ENCODE measurements around the gene CA14.
A peak's percentile ranks its signal among the peaks of the same experiment; 100 is the strongest.

CA14 gene

DNA sequence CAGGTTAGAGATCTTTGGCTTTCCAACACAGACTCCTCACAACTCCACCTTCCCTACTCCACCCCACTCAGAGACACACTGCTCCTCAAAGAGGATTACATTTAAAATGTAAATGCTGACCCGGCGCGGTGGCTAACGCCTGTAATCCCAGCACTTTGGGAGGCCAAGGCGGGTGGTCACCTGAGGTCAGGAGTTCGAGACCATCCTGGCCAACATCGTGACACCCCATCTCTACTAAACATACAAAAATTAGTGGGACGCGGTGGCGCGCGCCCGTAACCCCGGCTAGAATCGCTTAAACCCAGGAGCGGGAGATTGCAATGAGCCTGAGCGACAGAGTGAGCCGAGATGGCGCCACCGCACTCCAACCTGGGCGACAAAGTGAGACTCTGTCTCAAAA is 19.8 kb upstream of the CA14 start:
- Histone ChIP-seq H3K9ac (ENCODE audit: low read depth, low read length) (no peak overlapping the region), H3K27me3 (ENCODE audit: control insufficient read depth, insufficient read depth, low read length) (no peaks in the 10 kb centered on the region), H3K36me3 (ENCODE audit: insufficient read depth, low read length) (no peaks in the 10 kb centered on the region), H3K4me2 (ENCODE audit: low read length) (no peak overlapping the region), H3K9me3 (replicated peaks; ENCODE audit: low read length) (no peaks in the 10 kb centered on the region), H3K4me3 (ENCODE audit: low read length) (no peak overlapping the region), H3K4me1 (ENCODE audit: control insufficient read depth, insufficient read depth, low read length) (peaks cover 5% of the 10 kb centered on the region)

DNA sequence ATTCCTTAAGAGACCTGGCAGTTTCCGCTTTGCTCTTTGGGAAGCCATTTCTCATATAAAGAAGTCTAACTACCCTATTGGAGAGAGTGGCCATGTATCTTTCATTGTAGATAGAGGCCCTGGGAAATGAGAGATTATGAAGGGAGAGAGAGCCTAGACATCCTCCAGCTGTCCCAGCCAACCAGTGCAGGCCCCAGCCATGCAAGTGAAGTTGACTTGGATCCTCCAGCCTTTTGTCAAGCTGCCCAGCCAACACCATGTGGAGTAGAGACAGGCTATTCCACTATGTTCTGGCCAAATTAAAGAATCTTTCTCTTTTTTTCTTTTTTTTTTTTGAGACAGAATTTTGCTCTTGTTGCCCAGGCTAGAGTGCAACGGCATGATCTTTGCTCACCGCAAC is 14.6 kb upstream of the CA14 start:
- Histone ChIP-seq H3K4me2 (ENCODE audit: low read length) (no peak overlapping the region), H3K27me3 (ENCODE audit: control insufficient read depth, insufficient read depth, low read length) (peaks cover 5% of the 10 kb centered on the region), H3K9ac (ENCODE audit: low read depth, low read length) (no peak overlapping the region), H3K9me3 (replicated peaks; ENCODE audit: low read length) (no peaks in the 10 kb centered on the region), H3K4me3 (ENCODE audit: low read length) (no peak overlapping the region), H3K4me1 (ENCODE audit: control insufficient read depth, insufficient read depth, low read length) (no peaks in the 10 kb centered on the region), H3K36me3 (ENCODE audit: insufficient read depth, low read length) (no peaks in the 10 kb centered on the region)

DNA sequence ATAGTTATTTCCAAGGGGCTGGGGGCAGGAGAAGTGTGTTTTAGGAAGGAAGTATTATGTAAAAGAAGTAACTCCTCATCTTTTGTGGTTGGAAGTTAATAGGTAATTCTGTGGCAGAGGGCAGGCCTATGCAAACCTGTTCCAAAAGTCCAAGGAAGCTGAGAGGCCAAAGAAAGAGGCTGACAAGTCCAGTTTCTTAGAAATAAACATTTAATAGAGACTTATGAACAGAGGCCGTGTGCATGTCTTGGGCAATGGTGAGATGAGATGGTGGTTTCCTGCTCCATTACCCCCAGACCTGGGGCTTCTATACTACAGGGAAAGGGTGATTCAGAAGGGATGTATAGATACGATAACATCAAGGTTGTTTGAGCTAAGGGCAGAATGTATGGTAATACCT is 7.6 kb upstream of the CA14 start:
- no peak overlapping the region for H3K9ac ChIP-seq (ENCODE audit: low read depth, low read length)

GRCh38 chr1:150256198-150256553 is 1.4 kb upstream of the CA14 start:
- H3K4me2 ChIP-seq (ENCODE audit: low read length), result peak overlapping the region; percentile 80
- no peaks in the 10 kb centered on the region for H3K9me3 ChIP-seq (replicated peaks; ENCODE audit: low read length)
- H3K4me3 ChIP-seq (ENCODE audit: low read length), result peak overlapping the region; percentile 15
- H3K4me1 ChIP-seq (ENCODE audit: control insufficient read depth, insufficient read depth, low read length), result peaks cover 14% of the 10 kb centered on the region
- peak overlapping the region; percentile 38 for H3K9ac ChIP-seq (ENCODE audit: low read depth, low read length)
- peaks cover 32% of the 10 kb centered on the region for H3K27me3 ChIP-seq (ENCODE audit: control insufficient read depth, insufficient read depth, low read length)
- no peaks in the 10 kb centered on the region for H3K36me3 ChIP-seq (ENCODE audit: insufficient read depth, low read length)

More for the DNA sequence above, 7.6 kb upstream of the CA14 start:
- H3K4me2 ChIP-seq (ENCODE audit: low read length), result no peak overlapping the region
- H3K9me3 ChIP-seq (replicated peaks; ENCODE audit: low read length), result no peaks in the 10 kb centered on the region
- no peaks in the 10 kb centered on the region for H3K4me1 ChIP-seq (ENCODE audit: control insufficient read depth, insufficient read depth, low read length)
- no peak overlapping the region for H3K4me3 ChIP-seq (ENCODE audit: low read length)
- no peaks in the 10 kb centered on the region for H3K27me3 ChIP-seq (ENCODE audit: control insufficient read depth, insufficient read depth, low read length)
- no peaks in the 10 kb centered on the region for H3K36me3 ChIP-seq (ENCODE audit: insufficient read depth, low read length)

DNA sequence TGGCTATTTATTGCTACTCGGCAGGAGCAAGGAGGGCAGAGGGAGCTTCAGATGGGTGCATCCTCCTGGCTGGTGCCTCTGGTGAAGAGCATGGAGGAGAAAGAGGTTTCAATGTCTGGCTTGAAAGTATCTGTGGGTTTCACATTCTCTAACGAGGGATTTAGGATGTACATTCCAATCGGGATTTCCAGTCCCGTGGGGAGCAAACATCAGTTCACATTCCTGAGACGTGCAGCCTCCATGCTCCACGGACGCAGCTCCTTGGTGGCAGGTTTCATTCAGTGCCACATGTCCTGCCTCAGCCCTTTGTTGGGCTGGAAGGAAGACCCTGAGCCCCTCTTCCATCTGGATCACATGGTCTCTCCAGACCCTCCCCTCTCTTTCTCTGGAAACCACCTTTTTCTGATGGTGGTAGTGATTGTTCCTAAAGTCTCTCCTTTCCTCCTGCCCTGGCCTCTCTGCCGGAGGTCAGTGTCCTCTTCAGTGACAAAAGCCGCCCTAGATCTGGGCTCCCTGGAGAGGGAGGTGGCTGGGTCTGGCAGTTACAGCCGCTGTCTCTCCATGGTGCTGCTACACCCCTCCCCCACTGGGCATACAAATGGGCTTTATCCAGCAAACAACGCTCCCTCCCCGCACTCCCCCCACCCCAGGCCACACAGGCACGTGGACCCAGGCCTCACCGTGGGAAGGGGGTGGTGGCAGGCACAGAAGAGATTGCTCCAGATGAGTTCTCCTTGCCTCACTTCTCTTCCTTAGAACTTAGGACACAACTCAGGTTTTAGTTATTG is 826 bp upstream of the CA14 start:
- no peak overlapping the region for H3K9ac ChIP-seq (ENCODE audit: low read depth, low read length)
- H3K27me3 ChIP-seq (ENCODE audit: control insufficient read depth, insufficient read depth, low read length), result peaks cover 32% of the 10 kb centered on the region
- H3K9me3 ChIP-seq (replicated peaks; ENCODE audit: low read length), result no peaks in the 10 kb centered on the region
- H3K4me3 ChIP-seq (ENCODE audit: low read length), result peak overlapping the region; percentile 15
- peak overlapping the region; percentile 80 for H3K4me2 ChIP-seq (ENCODE audit: low read length)
- H3K36me3 ChIP-seq (ENCODE audit: insufficient read depth, low read length), result no peaks in the 10 kb centered on the region
- H3K4me1 ChIP-seq (ENCODE audit: control insufficient read depth, insufficient read depth, low read length), result peaks cover 14% of the 10 kb centered on the region

DNA sequence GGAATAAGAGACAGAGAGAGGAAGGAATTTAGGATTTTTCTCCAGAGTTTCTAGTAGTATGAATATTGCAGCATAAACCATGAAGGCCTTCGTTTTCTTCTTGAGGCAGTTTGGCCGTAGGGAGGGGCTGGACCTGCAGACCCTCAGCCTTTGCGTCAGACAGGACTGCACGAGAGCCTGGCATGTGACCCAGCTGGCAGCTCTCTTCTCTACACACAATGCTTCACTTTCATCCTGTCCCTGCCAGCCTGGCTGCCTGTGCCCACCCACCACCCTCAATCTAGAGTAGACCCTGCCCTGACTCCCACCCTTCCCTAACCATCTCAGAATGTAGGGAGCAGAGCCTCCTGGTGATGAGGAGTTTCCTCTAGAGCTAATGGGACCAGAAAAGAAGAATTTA is 1.6 kb downstream of the CA14 start:
- Histone ChIP-seq H3K4me2 (ENCODE audit: low read length) (no peak overlapping the region), H3K4me1 (ENCODE audit: control insufficient read depth, insufficient read depth, low read length) (peaks cover 14% of the 10 kb centered on the region), H3K9ac (ENCODE audit: low read depth, low read length) (no peak overlapping the region), H3K9me3 (replicated peaks; ENCODE audit: low read length) (no peaks in the 10 kb centered on the region), H3K36me3 (ENCODE audit: insufficient read depth, low read length) (no peaks in the 10 kb centered on the region), H3K4me3 (ENCODE audit: low read length) (no peak overlapping the region), H3K27me3 (ENCODE audit: control insufficient read depth, insufficient read depth, low read length) (peaks cover 32% of the 10 kb centered on the region)

DNA sequence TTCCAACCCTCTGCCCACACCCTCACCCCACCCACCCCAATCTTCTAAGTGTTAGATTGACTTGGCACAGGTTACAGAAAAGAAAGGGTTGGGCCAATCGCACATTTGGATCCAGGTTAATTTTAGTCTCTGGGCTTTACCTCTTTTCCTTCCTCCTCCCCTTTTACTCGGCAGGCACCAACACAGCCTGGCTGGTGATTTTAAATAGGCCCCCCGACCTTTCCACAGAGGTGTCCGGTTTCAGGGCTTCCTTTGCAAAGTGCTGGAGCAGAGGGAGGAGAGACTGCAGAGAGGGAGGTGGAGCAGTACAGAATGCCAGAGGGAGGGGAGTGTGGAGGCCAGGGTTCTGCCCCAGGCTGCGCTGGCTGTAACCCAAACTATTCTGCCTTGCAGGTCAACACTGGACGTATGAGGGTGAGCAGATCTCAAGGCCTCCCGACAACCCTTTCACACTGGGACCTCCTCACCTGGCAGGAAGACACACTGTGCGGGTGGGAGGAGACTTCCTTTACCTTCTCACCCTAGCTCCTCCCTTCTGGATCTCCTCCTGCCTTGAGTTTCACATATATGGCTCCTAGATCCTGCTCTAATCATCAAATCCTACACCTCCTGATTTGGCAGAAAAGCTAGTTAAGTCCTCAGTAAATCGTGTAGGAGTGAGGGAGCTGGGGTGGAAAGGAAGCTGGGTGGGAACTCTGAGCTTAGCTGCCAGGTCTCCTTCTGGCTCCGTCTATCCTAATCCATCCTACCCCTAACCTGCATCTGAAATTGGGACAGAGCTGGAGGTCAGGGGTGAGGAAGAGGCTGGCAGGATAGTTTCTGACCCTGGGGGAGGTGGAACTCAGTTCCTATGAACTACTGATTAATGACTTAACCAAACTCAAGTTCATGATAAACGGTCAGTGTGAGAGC is 2.4 kb downstream of the CA14 start:
- no peak overlapping the region for H3K4me2 ChIP-seq (ENCODE audit: low read length)
- no peak overlapping the region for H3K9ac ChIP-seq (ENCODE audit: low read depth, low read length)
- peaks cover 8% of the 10 kb centered on the region for H3K36me3 ChIP-seq (ENCODE audit: insufficient read depth, low read length)
- H3K27me3 ChIP-seq (ENCODE audit: control insufficient read depth, insufficient read depth, low read length), result peaks cover 32% of the 10 kb centered on the region
- no peaks in the 10 kb centered on the region for H3K9me3 ChIP-seq (replicated peaks; ENCODE audit: low read length)
- peaks cover 14% of the 10 kb centered on the region for H3K4me1 ChIP-seq (ENCODE audit: control insufficient read depth, insufficient read depth, low read length)
- no peak overlapping the region for H3K4me3 ChIP-seq (ENCODE audit: low read length)

DNA sequence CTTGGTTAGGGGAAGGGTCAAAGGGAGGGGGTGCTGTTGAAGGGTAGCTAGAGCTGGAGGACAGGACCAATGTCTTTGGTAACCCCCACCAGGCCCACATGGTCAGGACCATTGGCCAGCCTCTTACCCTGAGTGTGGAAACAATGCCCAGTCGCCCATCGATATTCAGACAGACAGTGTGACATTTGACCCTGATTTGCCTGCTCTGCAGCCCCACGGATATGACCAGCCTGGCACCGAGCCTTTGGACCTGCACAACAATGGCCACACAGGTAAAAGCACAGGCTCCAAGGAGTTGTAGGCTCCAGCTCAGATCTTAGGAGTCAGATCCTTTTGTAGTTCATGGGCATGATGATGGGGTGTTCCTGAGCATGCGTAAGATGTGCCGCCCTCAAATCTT is 3.8 kb downstream of the CA14 start:
- H3K4me1 ChIP-seq (ENCODE audit: control insufficient read depth, insufficient read depth, low read length), result peaks cover 6% of the 10 kb centered on the region
- no peak overlapping the region for H3K4me2 ChIP-seq (ENCODE audit: low read length)
- peaks cover 20% of the 10 kb centered on the region for H3K36me3 ChIP-seq (ENCODE audit: insufficient read depth, low read length)
- no peaks in the 10 kb centered on the region for H3K9me3 ChIP-seq (replicated peaks; ENCODE audit: low read length)
- H3K9ac ChIP-seq (ENCODE audit: low read depth, low read length), result no peak overlapping the region
- H3K27me3 ChIP-seq (ENCODE audit: control insufficient read depth, insufficient read depth, low read length), result peaks cover 32% of the 10 kb centered on the region
- H3K4me3 ChIP-seq (ENCODE audit: low read length), result no peak overlapping the region

DNA sequence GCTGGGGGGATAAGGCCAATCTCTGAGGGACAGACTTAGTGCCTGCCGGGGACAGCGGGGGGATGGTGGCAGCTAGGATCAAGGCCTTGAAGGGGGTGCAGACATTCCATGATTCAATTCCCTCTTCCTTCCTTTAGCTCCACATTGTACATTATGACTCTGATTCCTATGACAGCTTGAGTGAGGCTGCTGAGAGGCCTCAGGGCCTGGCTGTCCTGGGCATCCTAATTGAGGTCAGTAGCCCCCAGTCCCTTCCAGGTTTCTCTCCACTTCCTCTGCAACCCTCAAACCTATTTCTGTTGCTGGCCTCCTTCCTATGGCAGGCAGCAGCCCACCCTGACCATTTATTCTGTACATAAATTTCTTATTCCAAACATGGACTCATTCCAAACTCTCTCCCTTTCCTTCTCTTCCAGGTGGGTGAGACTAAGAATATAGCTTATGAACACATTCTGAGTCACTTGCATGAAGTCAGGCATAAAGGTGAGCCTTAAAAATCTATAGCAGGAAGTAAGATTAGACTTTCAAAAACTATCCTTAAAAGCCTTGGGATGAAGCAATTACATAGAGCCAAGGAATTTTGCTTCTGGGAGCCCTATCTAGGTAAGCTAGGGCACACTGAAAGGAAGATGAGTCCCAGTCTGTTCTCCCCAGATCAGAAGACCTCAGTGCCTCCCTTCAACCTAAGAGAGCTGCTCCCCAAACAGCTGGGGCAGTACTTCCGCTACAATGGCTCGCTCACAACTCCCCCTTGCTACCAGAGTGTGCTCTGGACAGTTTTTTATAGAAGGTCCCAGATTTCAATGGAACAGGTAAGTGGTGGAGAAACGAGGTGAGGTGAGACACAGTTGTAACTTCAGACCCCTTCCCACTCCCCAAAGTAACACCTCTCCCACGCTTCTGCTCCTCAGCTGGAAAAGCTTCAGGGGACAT is 5.1 kb downstream of the CA14 start:
- H3K4me1 ChIP-seq (ENCODE audit: control insufficient read depth, insufficient read depth, low read length), result peaks cover 7% of the 10 kb centered on the region
- no peak overlapping the region for H3K4me2 ChIP-seq (ENCODE audit: low read length)
- H3K9me3 ChIP-seq (replicated peaks; ENCODE audit: low read length), result no peaks in the 10 kb centered on the region
- peaks cover 30% of the 10 kb centered on the region for H3K36me3 ChIP-seq (ENCODE audit: insufficient read depth, low read length)
- H3K27me3 ChIP-seq (ENCODE audit: control insufficient read depth, insufficient read depth, low read length), result peaks cover 27% of the 10 kb centered on the region
- H3K9ac ChIP-seq (ENCODE audit: low read depth, low read length), result no peak overlapping the region
- H3K4me3 ChIP-seq (ENCODE audit: low read length), result no peak overlapping the region

GRCh38 chr1:150263549-150263948 is 6.0 kb downstream of the CA14 start:
- H3K4me2 ChIP-seq (ENCODE audit: low read length), result no peak overlapping the region
- no peak overlapping the region for H3K4me3 ChIP-seq (ENCODE audit: low read length)
- H3K4me1 ChIP-seq (ENCODE audit: control insufficient read depth, insufficient read depth, low read length), result peaks cover 8% of the 10 kb centered on the region
- H3K9me3 ChIP-seq (replicated peaks; ENCODE audit: low read length), result no peaks in the 10 kb centered on the region
- H3K36me3 ChIP-seq (ENCODE audit: insufficient read depth, low read length), result peaks cover 30% of the 10 kb centered on the region
- peaks cover 18% of the 10 kb centered on the region for H3K27me3 ChIP-seq (ENCODE audit: control insufficient read depth, insufficient read depth, low read length)
- no peak overlapping the region for H3K9ac ChIP-seq (ENCODE audit: low read depth, low read length)

DNA sequence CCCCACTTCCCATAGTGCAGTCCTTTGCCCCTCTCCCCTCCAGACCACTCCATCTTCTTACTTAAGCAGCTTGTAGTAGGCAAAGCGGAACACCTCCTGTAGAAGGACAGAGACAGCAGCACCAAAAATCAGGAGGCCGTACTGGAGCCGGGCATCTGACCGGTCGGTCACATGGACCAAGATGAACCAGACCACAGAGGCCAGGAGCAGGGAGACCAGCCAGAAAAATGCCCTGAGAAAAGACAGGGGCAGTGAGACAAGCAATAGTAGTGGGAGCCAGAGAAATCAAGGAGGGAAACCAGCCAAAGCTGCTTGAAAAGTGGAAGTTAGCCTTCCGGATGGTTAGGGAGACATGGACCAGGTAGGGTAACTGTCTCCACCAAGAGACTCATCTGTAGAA is 10.3 kb downstream of the CA14 start:
- peak overlapping the region; percentile 94 for H3K4me3 ChIP-seq (ENCODE audit: low read length)
- H3K27me3 ChIP-seq (ENCODE audit: control insufficient read depth, insufficient read depth, low read length), result no peaks in the 10 kb centered on the region
- no peaks in the 10 kb centered on the region for H3K9me3 ChIP-seq (replicated peaks; ENCODE audit: low read length)
- peak overlapping the region; percentile 98 for H3K9ac ChIP-seq (ENCODE audit: low read depth, low read length)
- H3K4me2 ChIP-seq (ENCODE audit: low read length), result peak overlapping the region; percentile 94
- peaks cover 21% of the 10 kb centered on the region for H3K4me1 ChIP-seq (ENCODE audit: control insufficient read depth, insufficient read depth, low read length)
- peaks cover 30% of the 10 kb centered on the region for H3K36me3 ChIP-seq (ENCODE audit: insufficient read depth, low read length)
